K562 (cell line): ENCODE measurements around the gene ZBTB16. TPM values are rescaled to one million over a fixed set of nuclear protein-coding genes. Genes with fewer than 3 reads are reported as not detected.

Experiments used
- ATAC-seq: fragments of 200-7000 bp; cut with Tn5 transposase; 3 replicates; pipeline ENCODE4 v1.9.1; 2020; ENCODE audit warnings: moderate library complexity
- BruUV-seq: library from RNA; stranded (reverse); fragments of 400-500 nt; replicated peaks from 2 replicates; lab custom pipeline; 2021; lab: Mats Ljungman, UMichigan
- CTCF ChIA-PET: fragments of 300-600 bp; formaldehyde crosslinking; extraction: SDS; loops from one replicate; lab custom pipeline; 2021; ENCODE audit warnings: low intra/inter-chr PET ratio; lab: Yijun Ruan, JAX
- POLR2A ChIA-PET: fragments of 300-600, 350-650 bp; sonication (Branson Sonifier 250); formaldehyde crosslinking; extraction: SDS; loops from one replicate; lab custom pipeline; 2021; ENCODE audit warnings: antibody characterized with exemption, inconsistent platforms; lab: Yijun Ruan, JAX
- DNase-seq, 4 experiments: peaks; one replicate each; pipeline versions ENCODE4 v3.0.0 to v3.0.0-alpha.2; 2011 to 2018; ENCODE audit warnings: low spot score in 3 of 4, mixed read lengths in 3 of 4; ENCODE audit errors: extremely low read depth in 1 of 4
- FAIRE-seq: peaks from 2 replicates; lab custom pipeline; 2011; peaks lifted over from hg19 to GRCh38; lab: Jason Lieb, UNC
- H2AFZ ChIP-seq: 2 replicates; pipeline ENCODE4 v1.6.0; 2011; ENCODE audit warnings: low read depth, low read length, control low read depth, inconsistent platforms
- H3K27ac ChIP-seq: fragments of 200-600 bp; 3 replicates; pipeline ENCODE4 v1.8.0; 2011; ENCODE audit warnings: low read depth, mild to moderate bottlenecking, control low read depth, inconsistent platforms, low read length, moderate library complexity, mixed read lengths; ENCODE audit errors: extremely low read depth
- H3K27me3 ChIP-seq, 2 experiments: fragments of 300-600 bp in 1 of 2; 2 replicates in 1 of 2; 3 replicates in 1 of 2; pipeline versions ENCODE4 v1.6.0 to v1.8.0; 2011; ENCODE audit warnings: inconsistent platforms in 2 of 2, low read length in 2 of 2, mild to moderate bottlenecking in 1 of 2, mixed read lengths in 1 of 2, moderate library complexity in 1 of 2; ENCODE audit not compliant: control insufficient read depth in 2 of 2, insufficient read depth in 2 of 2
- H3K36me3 ChIP-seq: fragments of 300-600 bp; 3 replicates; pipeline ENCODE4 v1.8.0; 2011; ENCODE audit warnings: mild to moderate bottlenecking, low read length, inconsistent platforms; ENCODE audit not compliant: control insufficient read depth, insufficient read depth
- H3K4me1 ChIP-seq, 2 experiments: fragments of 200-600 bp in 1 of 2; replicated peaks in 1 of 2; 2 replicates in 1 of 2; 3 replicates in 1 of 2; pipeline versions ENCODE4 v1.5.1 to v1.8.0; 2011; ENCODE audit warnings: inconsistent platforms in 2 of 2, low read length in 2 of 2, mild to moderate bottlenecking in 1 of 2, mixed read lengths in 1 of 2, moderate library complexity in 1 of 2; ENCODE audit not compliant: control insufficient read depth in 2 of 2, insufficient read depth in 2 of 2
- H3K4me2 ChIP-seq: 2 replicates; pipeline ENCODE4 v1.6.1; 2011; ENCODE audit warnings: low read length, control low read depth, inconsistent platforms, mixed read lengths; ENCODE audit not compliant: insufficient read depth
- H3K4me3 ChIP-seq: fragments of 200-600 bp; sonication (generic), shearing (Covaris generic); 2 replicates; pipeline ENCODE4 v1.5.1; 2016; ENCODE audit warnings: control low read depth, inconsistent platforms
- H3K79me2 ChIP-seq: fragments of 200-600 bp; 3 replicates; pipeline ENCODE4 v1.8.0; 2011; ENCODE audit warnings: low read length, inconsistent platforms; ENCODE audit not compliant: control insufficient read depth, insufficient read depth
- H3K9ac ChIP-seq, 2 experiments: 2 replicates each; pipeline versions ENCODE4 v1.6.0 to v1.6.1; 2011; ENCODE audit warnings: low read depth in 2 of 2, low read length in 2 of 2, control low read depth in 1 of 2, inconsistent platforms in 1 of 2, mild to moderate bottlenecking in 1 of 2, mixed read lengths in 1 of 2; ENCODE audit not compliant: insufficient read depth in 1 of 2
- H3K9me1 ChIP-seq: one replicate; pipeline ENCODE4 v1.6.0; 2011; ENCODE audit warnings: inconsistent platforms, mild to moderate bottlenecking, low read length, moderate library complexity; ENCODE audit not compliant: control insufficient read depth, insufficient read depth
- H3K9me3 ChIP-seq: replicated peaks from 2 replicates; pipeline ENCODE4 v1.5.1; 2011; ENCODE audit warnings: low read depth, low read length, inconsistent platforms; ENCODE audit not compliant: control insufficient read depth, insufficient read depth
- H4K20me1 ChIP-seq: replicated peaks from 2 replicates; pipeline ENCODE4 v1.6.1; 2011; ENCODE audit warnings: low read length, inconsistent platforms, mixed read lengths; ENCODE audit not compliant: control insufficient read depth, insufficient read depth
- ARID2 ChIP-seq: fragments of 450-650 bp; IDR thresholded peaks from 2 replicates; pipeline ENCODE4 v1.6.1; 2017; ENCODE audit warnings: antibody characterized with exemption, mild to moderate bottlenecking
- BHLHE40 ChIP-seq: IDR thresholded peaks from 2 replicates; pipeline ENCODE4 v1.6.1; 2011; ENCODE audit warnings: low read length, improper control_type of control experiment
- CBFA2T3 ChIP-seq: fragments of 450-650 bp; IDR thresholded peaks from 2 replicates; pipeline ENCODE4 v1.6.1; 2017
- CHD1 ChIP-seq: fragments of 200-600 bp; sonication (generic); IDR thresholded peaks from one replicate; pipeline ENCODE4 v1.6.1; 2012; ENCODE audit warnings: mild to moderate bottlenecking, moderate library complexity, low read length, inconsistent platforms
- CXXC5 ChIP-seq: fragments of 250-450 bp; sonication (Bioruptor Pico); IDR thresholded peaks from 2 replicates; pipeline ENCODE4 v1.8.0; 2022; ENCODE audit warnings: inconsistent platforms, mild to moderate bottlenecking, moderate library complexity
- EP300 ChIP-seq: IDR thresholded peaks from 2 replicates; pipeline ENCODE4 v1.6.1; 2012; ENCODE audit warnings: low read length, improper control_type of control experiment
- KAT2B ChIP-seq: IDR thresholded peaks from one replicate; pipeline ENCODE4 v1.6.1; 2012; ENCODE audit warnings: low read depth, mild to moderate bottlenecking, control low read depth, inconsistent platforms, low read length, moderate library complexity
- NR4A1 ChIP-seq, 2 experiments: fragments of 250-450 bp in 1 of 2; fragments of 450-650 bp in 1 of 2; sonication (Bioruptor Pico) in 1 of 2; IDR thresholded peaks; 2 replicates each; pipeline versions ENCODE4 v1.4.0 to v1.6.1; 2016 to 2020; ENCODE audit warnings: mild to moderate bottlenecking in 2 of 2, missing compliant biosample characterization in 1 of 2, missing genetic modification characterization in 1 of 2, moderate library complexity in 1 of 2
- SIX5 ChIP-seq, 2 experiments: IDR thresholded peaks; 2 replicates each; pipeline ENCODE4 v1.6.1; 2011; ENCODE audit warnings: low read length in 2 of 2, borderline replicate concordance in 1 of 2, low read depth in 1 of 2, mild to moderate bottlenecking in 1 of 2, moderate library complexity in 1 of 2; ENCODE audit not compliant: insufficient read depth in 1 of 2
- SNIP1 ChIP-seq: fragments of 450-650 bp; IDR thresholded peaks from 2 replicates; pipeline ENCODE4 v1.7.1; 2017; ENCODE audit warnings: low read depth, mild to moderate bottlenecking
- SP2 ChIP-seq: IDR thresholded peaks from 2 replicates; pipeline ENCODE4 v1.6.1; 2011; ENCODE audit warnings: mild to moderate bottlenecking, low read depth, low read length, moderate library complexity; ENCODE audit not compliant: poor library complexity, severe bottlenecking; ENCODE audit errors: extremely low read depth
- STAG1 ChIP-seq: sonication (generic); formaldehyde crosslinking; IDR thresholded peaks from 2 replicates; pipeline ENCODE4 v1.5.0; 2020; ENCODE audit warnings: missing genetic modification reagents, borderline replicate concordance
- ZNF174 ChIP-seq: fragments of 250-450 bp; sonication (Bioruptor Pico); IDR thresholded peaks from 2 replicates; pipeline ENCODE4 v1.4.0; 2020; ENCODE audit warnings: mild to moderate bottlenecking
- ZNF224 ChIP-seq: sonication (generic); formaldehyde crosslinking; IDR thresholded peaks from 2 replicates; pipeline ENCODE4 v1.8.0; 2022; ENCODE audit warnings: mild to moderate bottlenecking, missing genetic modification reagents
- ZNF41 ChIP-seq: fragments of 250-450 bp; sonication (Bioruptor Pico); conservative IDR thresholded peaks from 2 replicates; pipeline ENCODE4 v1.4.0; 2020; ENCODE audit warnings: mild to moderate bottlenecking
- WGBS: fragments of 100-300 bp; shearing (Covaris generic); methylation state at CpG from one replicate; pipeline ENCODE4 v1.1.6; 2016; ENCODE audit warnings: low coverage, mixed read lengths; ENCODE audit not compliant: insufficient coverage; ENCODE audit errors: missing lambda C conversion rate; 5-methylcytosine and 5-hydroxymethylcytosine counted together
- in situ Hi-C: fragments of 300-500 bp; cut with MboI; formaldehyde crosslinking; loops from 4 replicates; pipeline ENCODE4 v1.15.0; 2018; ENCODE audit warnings: inconsistent platforms, mixed read lengths
- intact Hi-C: fragments of 100-400 bp; cut with micrococcal nuclease; formaldehyde crosslinking; loops from 2 replicates; pipeline ENCODE4 v1.14.2; 2022
- polyA plus RNA-seq, 8 experiments: library from polyadenylated mRNA; depleted of rRNA in 4 of 8; stranded (reverse) in 5 of 8; unstranded in 3 of 8; fragments of >200 nt; fragmentation: Nextera tagmentation in 2 of 8; fragmentation: Illumina TruSeq in 1 of 8; extraction: Ambion mirVana in 2 of 8; extraction: Trizol in 1 of 8; gene quantifications; 2 replicates each; pipeline versions ENCODE4 v1.2.1 to v1.2.3, GENCODE V29; 2011 to 2014; ENCODE audit warnings: inconsistent platforms in 1 of 8, missing spikeins in 1 of 8
- total RNA-seq, 7 experiments: library from RNA; depleted of rRNA in 6 of 7; stranded (reverse); fragments of >200 nt in 6 of 7; fragmentation: Illumina TruSeq in 2 of 7; extraction: Trizol in 2 of 7; gene quantifications; 2 replicates each; pipeline versions ENCODE4 v1.2.1 to v1.2.3, GENCODE V29; 2011 to 2021; ENCODE audit warnings: low replicate concordance in 1 of 7
- TF ChIP-seq, protein P1 (sequence below): fragments of 450-650 bp; IDR thresholded peaks from 2 replicates; pipeline ENCODE4 v1.6.1; 2017; ENCODE audit warnings: mild to moderate bottlenecking, moderate library complexity
- TF ChIP-seq, protein P2 (sequence below): fragments of 150-350 bp; IDR thresholded peaks from 2 replicates; pipeline ENCODE4 v1.6.1; 2014; ENCODE audit warnings: low read depth, mild to moderate bottlenecking, low read length, borderline replicate concordance

Gene ZBTB16
- total and polyA plus RNA-seq, 9 of the 15 experiments (the other 6 are each of a cell fraction or from before 2014, with no cell fraction given) = 0.06 to 0.40 (median 0.24) TPM; not detected in 4

DNA sequence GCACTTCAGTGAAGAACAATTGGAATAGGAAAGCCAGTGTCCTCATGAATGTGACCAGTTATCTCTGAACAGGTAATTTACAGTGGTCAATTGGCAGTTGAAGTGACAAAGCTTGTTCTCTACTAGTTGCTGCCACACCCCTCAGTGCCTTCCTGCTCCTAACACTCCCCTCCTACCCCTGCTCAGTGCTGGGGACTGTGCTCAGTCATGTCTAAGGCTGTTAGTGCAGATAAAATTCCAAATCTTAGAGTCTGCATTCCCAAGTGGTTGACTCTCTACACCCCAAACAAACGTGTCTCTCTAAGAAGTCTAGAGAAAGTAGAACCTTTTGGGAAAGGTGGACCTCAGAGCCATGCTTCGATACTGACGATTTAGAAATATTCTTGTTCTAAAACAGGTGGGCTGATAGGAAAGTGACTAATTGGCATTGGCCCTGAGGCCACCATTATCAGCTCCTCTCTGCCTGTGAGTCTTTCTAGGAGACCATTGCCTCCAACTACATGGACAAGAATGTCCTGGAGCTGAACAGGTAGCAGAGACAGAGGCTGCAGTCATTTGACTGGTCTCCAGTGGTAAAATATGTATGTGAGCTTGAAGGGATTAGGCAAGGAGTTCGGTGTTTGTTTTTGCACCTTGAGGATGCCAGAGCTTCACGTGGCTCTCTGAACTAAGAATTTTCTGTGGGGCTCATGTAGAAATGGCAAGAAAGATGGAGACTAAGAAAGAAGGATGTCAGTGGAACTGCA is 214.6 kb downstream of the ZBTB16 start:
- H4K20me1 ChIP-seq = no peaks in the 10 kb centered on the region
- in situ Hi-C loops (loop anchor here (25.0 kb wide), 1 partner anchor 962 kb away; the partner anchor contains the start of gene TTC12), intact Hi-C loops (no loop called here)
- peak overlapping the region; percentile 26 for H3K4me2 ChIP-seq
- no peak overlapping the region for H3K4me3 ChIP-seq
- no peaks in the 10 kb centered on the region for H3K9me3 ChIP-seq
- H3K9me1 ChIP-seq = no peaks in the 10 kb centered on the region
- ChIA-PET CTCF (no interaction called here), POLR2A (interaction anchor here (0.6 kb wide), 1 partner anchor 18 kb away, joined by 3 read pairs; no protein-coding TSS in a partner anchor)
- H3K27me3 ChIP-seq = peaks cover 24 to 27% of the 10 kb centered on the region in 2 experiments
- no TSS peak for BruUV-seq
- H3K36me3 ChIP-seq = no peaks in the 10 kb centered on the region
- H3K27ac ChIP-seq = no peak overlapping the region
- peak; percentile 87 for ATAC-seq
- FAIRE-seq = no peak
- H3K4me1 ChIP-seq = peaks cover 0 to 3% of the 10 kb centered on the region in 2 experiments; a peak in 1 of 5 replicates
- H3K79me2 ChIP-seq = no peaks in the 10 kb centered on the region
- DNase-seq = peak in 2 of 4 experiments; percentile 40 to 62
- 0% methylated on average over 5 of the region's 5 CpGs for WGBS
- no peak overlapping the region for H2AFZ ChIP-seq
- no peak overlapping the region for H3K9ac ChIP-seq
- no peak for TF ChIP-seq ZNF41 (CRISPR knock-in tag)
- TF ChIP-seq EP300 = peak; percentile 10; the same call in 1 of the 2 replicates
- no peak for TF ChIP-seq STAG1
- TF ChIP-seq CXXC5 = no peak
- TF ChIP-seq, protein P1, sequence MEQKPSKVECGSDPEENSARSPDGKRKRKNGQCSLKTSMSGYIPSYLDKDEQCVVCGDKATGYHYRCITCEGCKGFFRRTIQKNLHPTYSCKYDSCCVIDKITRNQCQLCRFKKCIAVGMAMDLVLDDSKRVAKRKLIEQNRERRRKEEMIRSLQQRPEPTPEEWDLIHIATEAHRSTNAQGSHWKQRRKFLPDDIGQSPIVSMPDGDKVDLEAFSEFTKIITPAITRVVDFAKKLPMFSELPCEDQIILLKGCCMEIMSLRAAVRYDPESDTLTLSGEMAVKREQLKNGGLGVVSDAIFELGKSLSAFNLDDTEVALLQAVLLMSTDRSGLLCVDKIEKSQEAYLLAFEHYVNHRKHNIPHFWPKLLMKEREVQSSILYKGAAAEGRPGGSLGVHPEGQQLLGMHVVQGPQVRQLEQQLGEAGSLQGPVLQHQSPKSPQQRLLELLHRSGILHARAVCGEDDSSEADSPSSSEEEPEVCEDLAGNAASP = no peak
- no peak for TF ChIP-seq CHD1
- TF ChIP-seq, protein P2, sequence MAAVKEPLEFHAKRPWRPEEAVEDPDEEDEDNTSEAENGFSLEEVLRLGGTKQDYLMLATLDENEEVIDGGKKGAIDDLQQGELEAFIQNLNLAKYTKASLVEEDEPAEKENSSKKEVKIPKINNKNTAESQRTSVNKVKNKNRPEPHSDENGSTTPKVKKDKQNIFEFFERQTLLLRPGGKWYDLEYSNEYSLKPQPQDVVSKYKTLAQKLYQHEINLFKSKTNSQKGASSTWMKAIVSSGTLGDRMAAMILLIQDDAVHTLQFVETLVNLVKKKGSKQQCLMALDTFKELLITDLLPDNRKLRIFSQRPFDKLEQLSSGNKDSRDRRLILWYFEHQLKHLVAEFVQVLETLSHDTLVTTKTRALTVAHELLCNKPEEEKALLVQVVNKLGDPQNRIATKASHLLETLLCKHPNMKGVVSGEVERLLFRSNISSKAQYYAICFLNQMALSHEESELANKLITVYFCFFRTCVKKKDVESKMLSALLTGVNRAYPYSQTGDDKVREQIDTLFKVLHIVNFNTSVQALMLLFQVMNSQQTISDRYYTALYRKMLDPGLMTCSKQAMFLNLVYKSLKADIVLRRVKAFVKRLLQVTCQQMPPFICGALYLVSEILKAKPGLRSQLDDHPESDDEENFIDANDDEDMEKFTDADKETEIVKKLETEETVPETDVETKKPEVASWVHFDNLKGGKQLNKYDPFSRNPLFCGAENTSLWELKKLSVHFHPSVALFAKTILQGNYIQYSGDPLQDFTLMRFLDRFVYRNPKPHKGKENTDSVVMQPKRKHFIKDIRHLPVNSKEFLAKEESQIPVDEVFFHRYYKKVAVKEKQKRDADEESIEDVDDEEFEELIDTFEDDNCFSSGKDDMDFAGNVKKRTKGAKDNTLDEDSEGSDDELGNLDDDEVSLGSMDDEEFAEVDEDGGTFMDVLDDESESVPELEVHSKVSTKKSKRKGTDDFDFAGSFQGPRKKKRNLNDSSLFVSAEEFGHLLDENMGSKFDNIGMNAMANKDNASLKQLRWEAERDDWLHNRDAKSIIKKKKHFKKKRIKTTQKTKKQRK = no peak
- TF ChIP-seq CBFA2T3 = peak; percentile 45
- no peak for TF ChIP-seq SP2
- TF ChIP-seq SIX5 (IDR thresholded peaks at IDR 0.05; ENCODE audit: borderline replicate concordance in 1 of 2, insufficient read depth in 1 of 2, low read depth in 1 of 2, low read length in 2 of 2) = no peak
- no peak for TF ChIP-seq ZNF174
- TF ChIP-seq ARID2 = no peak
- TF ChIP-seq SNIP1 = no peak
- TF ChIP-seq BHLHE40 = 0 out of 2 replicates have a peak, but pooled peaks have one; percentile 2
- no peak for TF ChIP-seq ZNF224 (CRISPR knock-in tag)
- TF ChIP-seq NR4A1 (CRISPR knock-in tag; IDR thresholded peaks at IDR 0.05) = no peak
- TF ChIP-seq NR4A1 (tag; IDR thresholded peaks at IDR 0.05) = no peak
- no peak for TF ChIP-seq KAT2B
